K562 (cell line): ENCODE measurements around the gene TBRG1. TPM values are rescaled to one million over a fixed set of nuclear protein-coding genes. Genes with fewer than 3 reads are reported as not detected.

Experiments
- ATAC-seq: fragments of 200-7000 bp; cut with Tn5 transposase; 3 replicates; pipeline ENCODE4 v1.9.1; 2020; ENCODE audit warnings: moderate library complexity
- BruUV-seq: library from RNA; stranded (reverse); fragments of 400-500 nt; replicated peaks from 2 replicates; lab custom pipeline; 2021; lab: Mats Ljungman, UMichigan
- CTCF ChIA-PET: fragments of 300-600 bp; formaldehyde crosslinking; extraction: SDS; loops from one replicate; lab custom pipeline; 2021; ENCODE audit warnings: low intra/inter-chr PET ratio; lab: Yijun Ruan, JAX
- POLR2A ChIA-PET: fragments of 300-600, 350-650 bp; sonication (Branson Sonifier 250); formaldehyde crosslinking; extraction: SDS; loops from one replicate; lab custom pipeline; 2021; ENCODE audit warnings: antibody characterized with exemption, inconsistent platforms; lab: Yijun Ruan, JAX
- DNase-seq, 4 experiments: peaks; one replicate each; pipeline versions ENCODE4 v3.0.0 to v3.0.0-alpha.2; 2011 to 2018; ENCODE audit warnings: low spot score in 3 of 4, mixed read lengths in 3 of 4; ENCODE audit errors: extremely low read depth in 1 of 4
- FAIRE-seq: peaks from 2 replicates; lab custom pipeline; 2011; peaks lifted over from hg19 to GRCh38; lab: Jason Lieb, UNC
- H2AFZ ChIP-seq: 2 replicates; pipeline ENCODE4 v1.6.0; 2011; ENCODE audit warnings: low read depth, low read length, control low read depth, inconsistent platforms
- H3K27ac ChIP-seq: fragments of 200-600 bp; 3 replicates; pipeline ENCODE4 v1.8.0; 2011; ENCODE audit warnings: low read depth, mild to moderate bottlenecking, control low read depth, inconsistent platforms, low read length, moderate library complexity, mixed read lengths; ENCODE audit errors: extremely low read depth
- H3K27me3 ChIP-seq, 2 experiments: fragments of 300-600 bp in 1 of 2; 2 replicates in 1 of 2; 3 replicates in 1 of 2; pipeline versions ENCODE4 v1.6.0 to v1.8.0; 2011; ENCODE audit warnings: inconsistent platforms in 2 of 2, low read length in 2 of 2, mild to moderate bottlenecking in 1 of 2, mixed read lengths in 1 of 2, moderate library complexity in 1 of 2; ENCODE audit not compliant: control insufficient read depth in 2 of 2, insufficient read depth in 2 of 2
- H3K36me3 ChIP-seq: fragments of 300-600 bp; 3 replicates; pipeline ENCODE4 v1.8.0; 2011; ENCODE audit warnings: mild to moderate bottlenecking, low read length, inconsistent platforms; ENCODE audit not compliant: control insufficient read depth, insufficient read depth
- H3K4me1 ChIP-seq, 2 experiments: fragments of 200-600 bp in 1 of 2; replicated peaks in 1 of 2; 2 replicates in 1 of 2; 3 replicates in 1 of 2; pipeline versions ENCODE4 v1.5.1 to v1.8.0; 2011; ENCODE audit warnings: inconsistent platforms in 2 of 2, low read length in 2 of 2, mild to moderate bottlenecking in 1 of 2, mixed read lengths in 1 of 2, moderate library complexity in 1 of 2; ENCODE audit not compliant: control insufficient read depth in 2 of 2, insufficient read depth in 2 of 2
- H3K4me2 ChIP-seq: 2 replicates; pipeline ENCODE4 v1.6.1; 2011; ENCODE audit warnings: low read length, control low read depth, inconsistent platforms, mixed read lengths; ENCODE audit not compliant: insufficient read depth
- H3K4me3 ChIP-seq: fragments of 200-600 bp; sonication (generic), shearing (Covaris generic); 2 replicates; pipeline ENCODE4 v1.5.1; 2016; ENCODE audit warnings: control low read depth, inconsistent platforms
- H3K79me2 ChIP-seq: fragments of 200-600 bp; 3 replicates; pipeline ENCODE4 v1.8.0; 2011; ENCODE audit warnings: low read length, inconsistent platforms; ENCODE audit not compliant: control insufficient read depth, insufficient read depth
- H3K9ac ChIP-seq, 2 experiments: 2 replicates each; pipeline versions ENCODE4 v1.6.0 to v1.6.1; 2011; ENCODE audit warnings: low read depth in 2 of 2, low read length in 2 of 2, control low read depth in 1 of 2, inconsistent platforms in 1 of 2, mild to moderate bottlenecking in 1 of 2, mixed read lengths in 1 of 2; ENCODE audit not compliant: insufficient read depth in 1 of 2
- H3K9me1 ChIP-seq: one replicate; pipeline ENCODE4 v1.6.0; 2011; ENCODE audit warnings: inconsistent platforms, mild to moderate bottlenecking, low read length, moderate library complexity; ENCODE audit not compliant: control insufficient read depth, insufficient read depth
- H3K9me3 ChIP-seq: replicated peaks from 2 replicates; pipeline ENCODE4 v1.5.1; 2011; ENCODE audit warnings: low read depth, low read length, inconsistent platforms; ENCODE audit not compliant: control insufficient read depth, insufficient read depth
- H4K20me1 ChIP-seq: replicated peaks from 2 replicates; pipeline ENCODE4 v1.6.1; 2011; ENCODE audit warnings: low read length, inconsistent platforms, mixed read lengths; ENCODE audit not compliant: control insufficient read depth, insufficient read depth
- ATF4 ChIP-seq: fragments of 450-650 bp; formaldehyde crosslinking; IDR thresholded peaks from 2 replicates; pipeline ENCODE4 v1.4.0; 2022; ENCODE audit warnings: mild to moderate bottlenecking, moderate library complexity
- BACH1 ChIP-seq: fragments of 200-800 bp; sonication (Bioruptor generic); IDR thresholded peaks from 2 replicates; pipeline ENCODE4 v1.6.1; 2016; ENCODE audit warnings: missing genetic modification characterization, missing compliant biosample characterization
- CBFA2T3 ChIP-seq: fragments of 450-650 bp; IDR thresholded peaks from 2 replicates; pipeline ENCODE4 v1.6.1; 2017
- CREB1 ChIP-seq, 2 experiments: sonication (generic) in 1 of 2; formaldehyde crosslinking in 1 of 2; IDR thresholded peaks; 2 replicates each; pipeline versions ENCODE4 v1.6.1 to v1.8.0; 2012 to 2022; ENCODE audit warnings: inconsistent platforms in 1 of 2, mild to moderate bottlenecking in 1 of 2, missing genetic modification reagents in 1 of 2, moderate library complexity in 1 of 2
- ESRRA ChIP-seq: fragments of 450-650 bp; IDR thresholded peaks from 2 replicates; pipeline ENCODE4 v1.6.1; 2014; ENCODE audit warnings: low read depth, mild to moderate bottlenecking, moderate library complexity, borderline replicate concordance
- HMG20B ChIP-seq: fragments of 250-450 bp; sonication (Bioruptor Pico); IDR thresholded peaks from 2 replicates; pipeline ENCODE4 v1.5.0; 2021; ENCODE audit warnings: mild to moderate bottlenecking
- MAFG ChIP-seq: fragments of 450-650 bp; conservative IDR thresholded peaks from 2 replicates; pipeline ENCODE4 v1.6.1; 2016; ENCODE audit warnings: missing genetic modification characterization, missing compliant biosample characterization
- PURB ChIP-seq: sonication (generic); formaldehyde crosslinking; IDR thresholded peaks from 2 replicates; pipeline ENCODE4 v1.9.0; 2021; ENCODE audit warnings: low read depth, mild to moderate bottlenecking, missing genetic modification reagents
- RCOR1 ChIP-seq, 2 experiments: IDR thresholded peaks; 2 replicates each; pipeline ENCODE4 v1.6.1; 2012; ENCODE audit warnings: low read depth in 2 of 2, low read length in 2 of 2, borderline replicate concordance in 1 of 2, improper control_type of control experiment in 1 of 2
- SOX6 ChIP-seq: fragments of 450-650 bp; IDR thresholded peaks from 2 replicates; pipeline ENCODE4 v1.6.1; 2014; ENCODE audit warnings: mild to moderate bottlenecking
- ZBTB26 ChIP-seq: fragments of 450-650 bp; formaldehyde crosslinking; IDR thresholded peaks from 2 replicates; pipeline ENCODE4 v1.4.0; 2022; ENCODE audit warnings: missing genetic modification characterization
- ZNF280A ChIP-seq: fragments of 450-650 bp; IDR thresholded peaks from 2 replicates; pipeline ENCODE4 v1.6.1; 2018; ENCODE audit warnings: mild to moderate bottlenecking, low read depth; ENCODE audit not compliant: partially characterized antibody
- ZNF780A ChIP-seq: fragments of 250-450 bp; sonication (Bioruptor Pico); IDR thresholded peaks from 2 replicates; pipeline ENCODE4 v1.5.0; 2021; ENCODE audit warnings: mild to moderate bottlenecking
- WGBS: fragments of 100-300 bp; shearing (Covaris generic); methylation state at CpG from one replicate; pipeline ENCODE4 v1.1.6; 2016; ENCODE audit warnings: low coverage, mixed read lengths; ENCODE audit not compliant: insufficient coverage; ENCODE audit errors: missing lambda C conversion rate; 5-methylcytosine and 5-hydroxymethylcytosine counted together
- in situ Hi-C: fragments of 300-500 bp; cut with MboI; formaldehyde crosslinking; loops from 4 replicates; pipeline ENCODE4 v1.15.0; 2018; ENCODE audit warnings: inconsistent platforms, mixed read lengths
- intact Hi-C: fragments of 100-400 bp; cut with micrococcal nuclease; formaldehyde crosslinking; loops from 2 replicates; pipeline ENCODE4 v1.14.2; 2022
- polyA plus RNA-seq, 8 experiments: library from polyadenylated mRNA; depleted of rRNA in 4 of 8; stranded (reverse) in 5 of 8; unstranded in 3 of 8; fragments of >200 nt; fragmentation: Nextera tagmentation in 2 of 8; fragmentation: Illumina TruSeq in 1 of 8; extraction: Ambion mirVana in 2 of 8; extraction: Trizol in 1 of 8; gene quantifications; 2 replicates each; pipeline versions ENCODE4 v1.2.1 to v1.2.3, GENCODE V29; 2011 to 2014; ENCODE audit warnings: inconsistent platforms in 1 of 8, missing spikeins in 1 of 8
- total RNA-seq, 7 experiments: library from RNA; depleted of rRNA in 6 of 7; stranded (reverse); fragments of >200 nt in 6 of 7; fragmentation: Illumina TruSeq in 2 of 7; extraction: Trizol in 2 of 7; gene quantifications; 2 replicates each; pipeline versions ENCODE4 v1.2.1 to v1.2.3, GENCODE V29; 2011 to 2021; ENCODE audit warnings: low replicate concordance in 1 of 7

The TBRG1 gene
- total and polyA plus RNA-seq, 9 of the 15 experiments (the other 6 are each of a cell fraction or from before 2014, with no cell fraction given): 8.7 to 30.0 (median 20.2) TPM

GRCh38 chr11:124656774-124657630, 34.3 kb downstream of the TBRG1 start:
- TF ChIP-seq PURB (CRISPR knock-in tag) (no peak), SOX6 (no peak), CREB1 (IDR thresholded peaks at IDR 0.05) (no peak), CREB1 (CRISPR knock-in tag; IDR thresholded peaks at IDR 0.05) (no peak), CBFA2T3 (no peak), RCOR1 (IDR thresholded peaks at IDR 0.05; ENCODE audit: borderline replicate concordance in 1 of 2, low read depth in 2 of 2, low read length in 2 of 2) (no peak), ZBTB26 (CRISPR knock-in tag) (no peak), MAFG (tag) (no peak), ESRRA (no peak), BACH1 (no peak), ATF4 (CRISPR knock-in tag) (no peak), HMG20B (CRISPR knock-in tag) (no peak), ZNF280A (no peak), ZNF780A (CRISPR knock-in tag) (no peak)
- Histone ChIP-seq H3K79me2 (no peaks in the 10 kb centered on the region), H3K27me3 (no peaks in the 10 kb centered on the region), H2AFZ (no peak overlapping the region; the same call in 1 of the 2 replicates), H3K4me1 (no peaks in the 10 kb centered on the region), H4K20me1 (no peaks in the 10 kb centered on the region), H3K4me3 (no peak overlapping the region), H3K9me3 (no peaks in the 10 kb centered on the region), H3K4me2 (no peak overlapping the region), H3K36me3 (no peaks in the 10 kb centered on the region), H3K27ac (no peak overlapping the region), H3K9me1 (no peaks in the 10 kb centered on the region), H3K9ac (no peak overlapping the region; a peak in 1 of 4 replicates)
- DNase-seq: no peak
- ChIA-PET CTCF (no interaction called here), POLR2A (interaction anchor here (0.6 to 1.1 kb wide), 2 partner anchors 10 to 21 kb away, joined by 3 to 5 read pairs; no protein-coding TSS in a partner anchor)
- WGBS: 42% methylated on average over 15 of the region's 16 CpGs
- in situ Hi-C loops (no loop called here), intact Hi-C loops (no loop called here)
- ATAC-seq: no peak
- BruUV-seq: no TSS peak
- no peak for FAIRE-seq
